HL-60 (cell line): ENCODE measurements around the gene ENTPD1.
"Not testable (repeated sequence)": the region's sequence is repeated elsewhere in the genome, so short reads cannot be mapped to it uniquely, and the experiment has no call there.

Experiments used
- DNase-seq, 2 experiments: peaks; one replicate each; pipeline ENCODE4 v3.0.0-alpha.2; 2010 to 2020; ENCODE audit warnings: low read depth in 1 of 2, low spot score in 1 of 2
- H3K27ac ChIP-seq: fragments of 250-450 bp; sonication (Bioruptor Pico); replicated peaks from 2 replicates; pipeline ENCODE4 v1.5.1; 2020; ENCODE audit warnings: mild to moderate bottlenecking, moderate library complexity
- H3K27me3 ChIP-seq: fragments of 250-450 bp; sonication (Bioruptor Pico); 2 replicates; pipeline ENCODE4 v1.5.1; 2021; ENCODE audit warnings: mild to moderate bottlenecking, moderate library complexity; ENCODE audit not compliant: insufficient read depth, poor library complexity, severe bottlenecking
- H3K4me3 ChIP-seq: replicated peaks from 2 replicates; pipeline ENCODE4 v1.5.1; 2011; ENCODE audit warnings: mild to moderate bottlenecking, control low read depth, low read length; ENCODE audit not compliant: insufficient read depth
- GABPA ChIP-seq: IDR thresholded peaks from 2 replicates; pipeline ENCODE4 v1.6.1; 2012; ENCODE audit warnings: low read depth
- POLR2AphosphoS5 ChIP-seq: IDR thresholded peaks from 2 replicates; pipeline ENCODE4 v1.6.1; 2012; ENCODE audit warnings: low read depth
- SPI1 ChIP-seq: IDR thresholded peaks from 2 replicates; pipeline ENCODE4 v1.6.1; 2012; ENCODE audit warnings: low read depth, mild to moderate bottlenecking, borderline replicate concordance
- TF ChIP-seq, protein P1 (sequence below): IDR thresholded peaks from 2 replicates; pipeline ENCODE4 v1.6.1; 2012; ENCODE audit warnings: low read depth; ENCODE audit not compliant: insufficient replicate concordance
- TF ChIP-seq, protein P2 (sequence below): IDR thresholded peaks from one replicate; pipeline ENCODE4 v1.5.1; 2011; ENCODE audit warnings: low read length, control low read depth, inconsistent platforms; ENCODE audit not compliant: insufficient read depth

Gene ENTPD1

DNA sequence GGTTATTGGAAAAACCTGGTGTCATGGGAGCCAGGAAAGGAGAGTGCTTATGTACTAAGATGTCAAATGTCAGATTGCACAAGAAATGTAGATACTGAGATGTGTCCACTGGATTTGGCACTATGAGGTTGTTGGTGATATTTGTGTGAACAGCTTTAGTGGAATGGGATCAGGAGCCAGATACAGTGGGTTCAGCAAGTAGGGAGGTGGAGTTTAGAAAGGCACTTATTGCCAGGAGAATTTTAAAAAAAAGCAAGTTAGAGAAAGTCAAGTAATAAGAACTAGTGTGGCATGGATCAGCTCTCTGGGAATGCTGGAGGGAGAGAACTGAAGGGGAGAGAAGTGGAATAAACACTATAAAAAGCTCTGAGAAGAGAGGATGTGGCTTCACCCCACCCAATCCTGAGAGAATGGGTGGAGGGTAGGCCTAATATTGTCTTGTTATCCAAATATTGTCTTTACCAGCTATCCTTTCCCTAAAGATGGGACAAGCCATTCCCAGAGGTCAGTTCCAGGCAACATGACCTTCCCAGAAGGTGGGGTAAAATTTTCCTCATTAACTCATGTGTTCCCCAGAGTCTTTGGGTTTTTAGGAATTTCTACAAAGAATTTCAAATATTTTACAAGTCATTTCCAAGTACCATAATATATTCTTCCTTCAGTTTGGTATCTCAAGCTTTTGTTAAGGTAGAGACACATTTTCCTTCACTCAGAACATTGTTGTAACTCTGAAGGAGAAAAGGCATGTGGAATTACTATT is 42.3 kb downstream of the ENTPD1 start:
- TF ChIP-seq GABPA (no peak), POLR2AphosphoS5 (no peak), SPI1 (no peak)
- TF ChIP-seq, protein P1, sequence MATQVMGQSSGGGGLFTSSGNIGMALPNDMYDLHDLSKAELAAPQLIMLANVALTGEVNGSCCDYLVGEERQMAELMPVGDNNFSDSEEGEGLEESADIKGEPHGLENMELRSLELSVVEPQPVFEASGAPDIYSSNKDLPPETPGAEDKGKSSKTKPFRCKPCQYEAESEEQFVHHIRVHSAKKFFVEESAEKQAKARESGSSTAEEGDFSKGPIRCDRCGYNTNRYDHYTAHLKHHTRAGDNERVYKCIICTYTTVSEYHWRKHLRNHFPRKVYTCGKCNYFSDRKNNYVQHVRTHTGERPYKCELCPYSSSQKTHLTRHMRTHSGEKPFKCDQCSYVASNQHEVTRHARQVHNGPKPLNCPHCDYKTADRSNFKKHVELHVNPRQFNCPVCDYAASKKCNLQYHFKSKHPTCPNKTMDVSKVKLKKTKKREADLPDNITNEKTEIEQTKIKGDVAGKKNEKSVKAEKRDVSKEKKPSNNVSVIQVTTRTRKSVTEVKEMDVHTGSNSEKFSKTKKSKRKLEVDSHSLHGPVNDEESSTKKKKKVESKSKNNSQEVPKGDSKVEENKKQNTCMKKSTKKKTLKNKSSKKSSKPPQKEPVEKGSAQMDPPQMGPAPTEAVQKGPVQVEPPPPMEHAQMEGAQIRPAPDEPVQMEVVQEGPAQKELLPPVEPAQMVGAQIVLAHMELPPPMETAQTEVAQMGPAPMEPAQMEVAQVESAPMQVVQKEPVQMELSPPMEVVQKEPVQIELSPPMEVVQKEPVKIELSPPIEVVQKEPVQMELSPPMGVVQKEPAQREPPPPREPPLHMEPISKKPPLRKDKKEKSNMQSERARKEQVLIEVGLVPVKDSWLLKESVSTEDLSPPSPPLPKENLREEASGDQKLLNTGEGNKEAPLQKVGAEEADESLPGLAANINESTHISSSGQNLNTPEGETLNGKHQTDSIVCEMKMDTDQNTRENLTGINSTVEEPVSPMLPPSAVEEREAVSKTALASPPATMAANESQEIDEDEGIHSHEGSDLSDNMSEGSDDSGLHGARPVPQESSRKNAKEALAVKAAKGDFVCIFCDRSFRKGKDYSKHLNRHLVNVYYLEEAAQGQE: no peak
- TF ChIP-seq, protein P2, sequence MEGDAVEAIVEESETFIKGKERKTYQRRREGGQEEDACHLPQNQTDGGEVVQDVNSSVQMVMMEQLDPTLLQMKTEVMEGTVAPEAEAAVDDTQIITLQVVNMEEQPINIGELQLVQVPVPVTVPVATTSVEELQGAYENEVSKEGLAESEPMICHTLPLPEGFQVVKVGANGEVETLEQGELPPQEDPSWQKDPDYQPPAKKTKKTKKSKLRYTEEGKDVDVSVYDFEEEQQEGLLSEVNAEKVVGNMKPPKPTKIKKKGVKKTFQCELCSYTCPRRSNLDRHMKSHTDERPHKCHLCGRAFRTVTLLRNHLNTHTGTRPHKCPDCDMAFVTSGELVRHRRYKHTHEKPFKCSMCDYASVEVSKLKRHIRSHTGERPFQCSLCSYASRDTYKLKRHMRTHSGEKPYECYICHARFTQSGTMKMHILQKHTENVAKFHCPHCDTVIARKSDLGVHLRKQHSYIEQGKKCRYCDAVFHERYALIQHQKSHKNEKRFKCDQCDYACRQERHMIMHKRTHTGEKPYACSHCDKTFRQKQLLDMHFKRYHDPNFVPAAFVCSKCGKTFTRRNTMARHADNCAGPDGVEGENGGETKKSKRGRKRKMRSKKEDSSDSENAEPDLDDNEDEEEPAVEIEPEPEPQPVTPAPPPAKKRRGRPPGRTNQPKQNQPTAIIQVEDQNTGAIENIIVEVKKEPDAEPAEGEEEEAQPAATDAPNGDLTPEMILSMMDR: no peak
- no peaks in the 10 kb centered on the region for H3K27me3 ChIP-seq
- no peak overlapping the region for H3K4me3 ChIP-seq
- H3K27ac ChIP-seq: no peak overlapping the region
- DNase-seq: no peak

DNA sequence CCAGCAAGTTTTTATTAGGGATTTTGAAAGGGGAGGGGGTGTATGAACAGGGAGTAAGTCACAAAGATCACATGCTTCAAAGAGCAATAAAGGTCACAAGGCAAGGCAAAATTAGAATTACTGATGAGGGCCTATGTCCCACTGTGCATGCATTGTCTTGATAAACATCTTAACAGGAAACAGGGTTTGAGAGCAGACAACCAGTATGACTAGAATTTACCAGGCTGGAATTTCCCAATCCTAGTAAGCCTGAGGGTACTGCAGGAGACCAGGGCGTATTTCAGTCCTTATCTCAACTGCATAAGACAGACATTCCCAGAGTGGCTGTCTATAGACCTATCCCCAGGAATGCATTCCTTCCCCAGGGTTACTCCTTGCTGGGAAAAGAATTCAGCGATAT is 44.3 kb downstream of the ENTPD1 start:
- not testable (repeated sequence) for H3K27ac ChIP-seq, H3K4me3 ChIP-seq, H3K27me3 ChIP-seq, DNase-seq

DNA sequence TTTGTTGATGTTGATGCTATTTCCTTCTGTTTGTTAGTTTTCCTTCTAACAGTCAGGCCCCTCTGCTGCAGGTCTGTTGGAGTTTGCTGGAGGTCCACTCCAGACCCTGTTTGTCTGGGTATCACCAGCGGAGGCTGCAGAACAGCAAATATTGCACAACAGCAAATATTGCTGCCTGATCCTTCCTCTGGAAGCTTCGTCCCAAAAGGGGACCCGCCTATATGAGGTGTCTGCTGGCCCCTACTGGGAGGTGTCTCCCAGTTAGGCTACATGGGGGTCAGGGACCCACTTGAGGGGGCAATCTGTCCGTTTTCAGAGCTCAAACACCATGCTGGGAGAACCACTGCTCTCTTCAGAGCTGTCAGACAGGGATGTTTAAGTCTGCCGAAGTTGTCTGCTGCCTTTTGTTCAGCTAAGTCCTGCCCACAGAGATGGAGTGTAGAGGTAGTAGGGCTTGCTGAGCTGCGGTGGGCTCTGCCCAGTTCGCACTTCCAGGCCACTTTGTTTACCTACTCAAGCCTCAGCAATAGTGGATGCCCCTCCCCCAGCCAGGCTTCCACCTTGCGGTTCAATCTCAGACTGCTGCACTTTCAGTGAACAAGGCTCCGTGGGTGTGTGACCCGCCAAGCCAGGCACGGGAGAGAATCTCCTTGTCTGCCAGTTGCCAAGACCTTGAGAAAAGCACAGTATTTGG is 50.9 kb downstream of the ENTPD1 start:
- H3K4me3 ChIP-seq, H3K27me3 ChIP-seq, DNase-seq, H3K27ac ChIP-seq: not testable (repeated sequence)

DNA sequence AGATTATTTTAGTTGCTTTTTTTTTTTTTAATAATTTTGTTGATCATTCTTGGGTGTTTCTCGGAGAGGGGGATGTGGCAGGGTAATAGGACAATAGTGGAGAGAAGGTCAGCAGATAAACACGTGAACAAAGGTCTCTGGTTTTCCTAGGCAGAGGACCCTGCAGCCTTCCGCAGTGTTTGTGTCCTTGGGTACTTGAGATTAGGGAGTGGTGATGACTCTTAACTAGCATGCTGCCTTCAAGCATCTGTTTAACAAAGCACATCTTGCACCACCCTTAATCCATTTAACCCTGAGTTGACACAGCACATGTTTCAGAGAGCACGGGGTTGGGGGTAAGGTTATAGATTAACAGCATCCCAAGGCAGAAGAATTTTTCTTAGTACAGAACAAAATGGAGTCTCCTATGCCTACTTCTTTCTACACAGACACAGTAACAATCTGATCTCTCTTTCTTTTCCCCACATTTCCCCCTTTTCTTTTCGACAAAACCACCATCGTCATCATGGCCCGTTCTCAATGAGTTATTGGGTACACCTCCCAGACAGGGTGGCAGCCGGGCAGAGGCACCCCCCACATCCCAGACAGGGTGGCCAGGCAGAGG is 52.8 kb downstream of the ENTPD1 start:
- not testable (repeated sequence) for H3K27ac ChIP-seq, H3K4me3 ChIP-seq, H3K27me3 ChIP-seq, DNase-seq

DNA sequence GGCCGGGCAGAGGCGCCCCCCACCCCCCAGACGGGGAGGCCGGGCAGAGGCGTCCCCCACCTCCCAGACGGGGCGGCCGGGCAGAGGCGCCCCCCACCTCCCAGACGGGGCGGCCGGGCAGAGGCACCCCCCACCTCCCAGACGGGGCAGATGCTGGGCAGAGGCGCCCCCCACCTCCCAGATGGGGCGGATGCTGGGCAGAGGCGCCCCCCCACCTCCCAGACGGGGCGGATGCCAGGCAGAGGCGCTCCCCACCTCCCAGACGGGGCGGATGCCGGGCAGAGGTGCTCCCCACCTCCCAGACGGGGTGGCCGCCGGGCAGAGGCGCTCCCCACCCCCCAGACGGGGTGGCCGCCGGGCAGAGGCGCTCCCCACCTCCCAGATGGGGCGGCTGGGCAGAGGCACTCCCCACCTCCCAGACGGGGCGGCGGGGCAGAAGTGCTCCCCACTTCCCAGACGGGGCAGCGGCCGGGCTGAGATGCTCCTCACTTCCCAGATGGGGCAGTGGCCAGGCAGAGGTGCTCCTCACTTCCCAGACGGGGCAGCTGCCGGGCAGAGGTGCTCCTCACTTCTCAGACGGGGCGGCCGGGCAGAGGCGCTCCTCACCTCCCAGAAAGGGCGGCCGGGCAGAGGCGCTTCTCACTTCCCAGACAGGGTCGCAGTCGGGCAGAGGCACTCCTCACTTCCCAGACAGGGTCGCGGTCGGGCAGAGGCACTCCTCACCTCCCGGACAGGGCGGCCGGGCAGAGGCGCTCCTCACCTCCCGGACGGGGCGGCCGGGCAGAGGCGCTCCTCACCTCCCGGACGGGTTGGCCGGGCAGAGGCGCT is 53.6 kb downstream of the ENTPD1 start:
- DNase-seq: no peak
- no peak overlapping the region for H3K27ac ChIP-seq
- H3K27me3 ChIP-seq: no peaks in the 10 kb centered on the region
- TF ChIP-seq, protein P2: no peak
- TF ChIP-seq, protein P1: no peak
- TF ChIP-seq POLR2AphosphoS5: no peak
- no peak for TF ChIP-seq GABPA
- TF ChIP-seq SPI1: no peak
- H3K4me3 ChIP-seq: no peak overlapping the region
